RKO (cell line): ENCODE data around the gene DPM1.

Experiments
- DNase-seq: peaks from one replicate; pipeline ENCODE4 v3.0.0-alpha.2; 2016; ENCODE audit warnings: low spot score

The DPM1 gene

GRCh38 chr20:50930139-50930975 is 28.0 kb downstream of the DPM1 start:
- DNase-seq: no peak

GRCh38 chr20:50929299-50930138 is 28.8 kb downstream of the DPM1 start:
- peak; percentile 98 for DNase-seq

DNA sequence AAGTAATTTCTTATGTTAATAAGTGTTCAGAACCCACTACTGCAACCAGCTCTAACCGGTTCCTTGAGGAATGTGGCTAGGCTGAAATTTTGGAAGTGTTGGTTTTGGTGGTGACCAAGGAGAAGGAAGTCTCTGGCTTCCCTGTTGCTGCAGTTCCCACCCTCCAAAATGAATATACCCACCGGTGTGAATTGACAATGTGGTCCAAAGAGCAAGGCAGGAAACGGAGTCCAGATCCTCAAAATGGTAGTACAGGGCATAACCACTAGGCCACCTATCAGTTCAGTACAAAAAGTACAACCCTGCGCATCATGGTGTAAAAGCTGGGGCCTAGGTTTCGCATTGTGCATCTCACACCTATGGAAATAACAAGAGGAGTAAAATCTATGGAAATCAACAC is 29.9 kb downstream of the DPM1 start:
- peak; percentile 50 for DNase-seq

GRCh38 chr20:50926530-50926929 is 31.8 kb downstream of the DPM1 start:
- DNase-seq: no peak

- no peak for DNase-seq
Measured at GRCh38 chr20:50924261-50924920, 33.9 kb downstream of the DPM1 start.

- no peak for DNase-seq
Measured at GRCh38 chr20:50921803-50922501, 36.4 kb downstream of the DPM1 start.

DNA sequence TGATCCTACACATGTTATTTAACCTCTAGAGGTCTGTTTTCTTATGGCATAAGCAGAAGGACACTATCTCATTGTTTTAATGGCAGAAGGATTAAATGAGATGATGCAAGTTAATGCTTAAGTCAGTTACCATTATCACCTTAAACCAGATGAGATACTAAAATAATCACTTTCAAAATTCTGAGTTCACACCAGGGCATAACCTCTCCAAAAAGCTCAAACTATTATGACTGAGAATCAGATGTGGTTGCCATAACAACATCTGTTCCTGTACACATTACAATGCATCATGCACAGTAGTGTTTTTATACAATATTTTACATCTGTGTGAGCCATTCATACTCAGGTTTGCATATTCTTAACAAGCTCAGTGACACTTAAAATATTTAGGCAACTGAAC is 37.3 kb downstream of the DPM1 start:
- DNase-seq: peak; percentile 45

- peak; percentile 86 for DNase-seq
Measured at GRCh38 chr20:50919567-50919966, 38.8 kb downstream of the DPM1 start.

DNA sequence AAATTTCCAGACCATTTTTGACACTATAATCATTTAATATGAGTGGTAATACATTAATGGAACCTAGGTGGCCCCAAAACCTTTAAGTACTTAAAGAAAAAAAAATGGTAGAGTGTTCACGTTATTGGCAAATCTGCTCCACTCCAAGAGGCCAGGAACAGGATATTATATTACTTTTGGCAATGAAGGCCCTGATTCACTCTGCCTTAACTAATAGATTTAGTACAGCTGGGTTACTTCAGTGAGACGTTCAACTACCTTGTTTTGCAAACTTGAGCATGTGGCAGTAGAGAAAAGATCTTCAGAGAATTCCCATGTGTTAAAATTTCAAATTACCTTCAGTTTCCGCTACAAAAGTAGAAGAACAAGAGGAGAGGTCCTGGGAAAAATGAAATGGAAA is 39.9 kb downstream of the DPM1 start:
- DNase-seq: no peak

- no peak for DNase-seq
Measured at GRCh38 chr20:50916934-50917333, 41.4 kb downstream of the DPM1 start.

DNA sequence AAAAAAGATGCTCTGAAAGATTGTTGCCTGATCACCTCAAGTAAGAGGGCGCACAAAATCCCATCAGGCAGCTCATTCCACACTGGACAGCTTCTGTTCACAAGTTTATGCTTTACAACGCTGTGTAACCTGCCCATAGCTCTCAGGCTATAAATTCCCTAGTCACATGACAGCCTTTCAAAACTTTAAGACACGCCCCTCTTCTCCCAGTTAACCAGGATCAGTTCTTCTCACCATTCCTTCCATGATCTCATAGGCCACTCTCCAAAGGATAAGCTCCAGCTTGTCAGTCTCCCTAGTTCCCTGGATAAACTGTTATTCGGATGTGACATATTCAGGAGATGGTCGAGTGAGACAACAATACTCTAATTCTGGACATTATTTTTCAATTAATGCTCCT is 42.1 kb downstream of the DPM1 start:
- no peak for DNase-seq

- no peak for DNase-seq
Measured at GRCh38 chr20:50915424-50915823, 42.9 kb downstream of the DPM1 start.

GRCh38 chr20:50913690-50914375 is 44.5 kb downstream of the DPM1 start:
- peak; percentile 64 for DNase-seq

DNA sequence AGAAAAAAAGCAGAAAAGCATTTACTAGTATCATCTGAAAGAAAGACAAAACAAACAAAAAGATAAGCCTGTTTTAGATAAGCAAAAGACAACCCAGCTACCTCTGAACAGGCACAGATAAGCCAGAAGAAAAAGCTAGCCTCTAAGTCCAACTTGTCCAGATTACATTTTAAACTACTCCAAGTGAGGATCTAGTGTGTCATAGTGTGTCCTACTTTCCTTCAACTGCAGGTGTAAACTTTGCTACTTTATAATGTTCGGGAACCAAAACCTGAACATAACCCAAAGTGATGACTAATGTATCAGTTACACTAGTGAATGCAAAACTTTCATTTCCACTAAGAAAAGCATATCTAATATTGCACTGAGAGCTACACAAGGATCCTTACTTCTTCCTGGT is 46.6 kb downstream of the DPM1 start:
- no peak for DNase-seq

GRCh38 chr20:50911030-50911429 is 47.3 kb downstream of the DPM1 start:
- DNase-seq: no peak

DNA sequence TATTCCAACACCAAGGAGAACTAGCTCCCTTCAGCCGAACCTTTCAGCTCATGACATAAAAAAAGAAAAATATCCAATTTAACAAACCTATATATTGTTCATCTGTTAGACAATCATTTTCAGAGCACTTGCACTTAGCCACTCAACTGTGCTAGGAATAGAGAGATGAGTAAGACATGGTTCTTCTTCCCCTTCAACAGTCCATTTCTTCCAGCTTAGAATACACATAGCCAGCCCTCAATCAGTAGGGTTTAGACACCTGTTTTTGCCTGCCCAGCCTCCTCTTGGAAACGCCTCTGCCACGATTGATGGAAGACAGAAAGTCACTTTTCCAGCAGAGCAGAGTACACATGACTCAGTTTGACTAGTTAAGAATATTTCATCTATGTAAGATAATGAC is 48.9 kb downstream of the DPM1 start:
- no peak for DNase-seq

DNA sequence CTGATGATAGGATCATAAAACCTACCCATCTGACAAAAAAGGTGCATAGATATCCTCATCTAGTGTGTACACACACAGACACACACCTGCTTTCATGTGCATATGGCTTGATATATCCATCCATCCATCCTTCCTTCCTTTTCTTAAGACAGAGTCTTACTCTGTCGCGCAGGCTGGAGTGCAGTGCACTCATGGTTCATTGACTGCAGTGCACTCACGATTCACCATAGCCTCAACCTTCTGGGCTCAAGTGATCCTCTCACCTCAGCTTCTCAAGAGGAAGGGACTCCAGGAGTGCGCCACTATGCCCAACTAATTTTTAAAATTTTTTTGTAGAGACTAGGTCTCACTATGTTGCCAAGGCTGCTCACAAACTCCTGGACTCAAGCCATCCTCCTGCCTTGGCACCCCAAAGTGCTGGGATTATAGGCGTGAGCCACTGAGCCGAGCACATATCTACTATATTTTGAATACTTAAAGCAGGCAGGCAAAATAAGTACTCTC is 54.2 kb downstream of the DPM1 start:
- DNase-seq: no peak

GRCh38 chr20:50903353-50904051 is 54.8 kb downstream of the DPM1 start:
- DNase-seq: no peak

- DNase-seq: no peak
Measured at GRCh38 chr20:50901301-50901700, 57.0 kb downstream of the DPM1 start.

- DNase-seq: no peak
Measured at GRCh38 chr20:50900261-50900660, 58.1 kb downstream of the DPM1 start.

- no peak for DNase-seq
Measured at GRCh38 chr20:50898475-50898874, 59.9 kb downstream of the DPM1 start.
